ENCODE results near the gene DHRS1.

DNA sequence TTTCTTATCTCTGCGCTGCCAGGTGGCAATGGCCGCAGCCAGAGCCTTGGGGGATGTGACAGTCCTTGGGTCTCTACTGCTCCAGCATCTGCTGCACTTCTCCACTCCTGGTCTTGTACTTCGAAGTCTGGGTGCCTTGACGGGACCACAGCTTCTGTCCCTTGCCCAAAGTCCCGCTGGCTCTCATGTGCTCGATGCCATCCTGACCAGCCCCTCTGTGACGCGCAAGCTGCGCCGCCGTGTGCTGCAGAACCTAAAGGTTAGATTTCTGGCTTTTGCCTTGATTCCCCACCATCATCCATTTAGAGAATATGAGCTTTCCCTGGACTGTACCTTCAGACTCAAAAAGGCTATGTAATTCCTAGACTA is 4.4 kb upstream of the DHRS1 start:
- no peak for TF ChIP-seq EP300 (IDR thresholded peaks at IDR 0.05)
- TF ChIP-seq, protein P1, sequence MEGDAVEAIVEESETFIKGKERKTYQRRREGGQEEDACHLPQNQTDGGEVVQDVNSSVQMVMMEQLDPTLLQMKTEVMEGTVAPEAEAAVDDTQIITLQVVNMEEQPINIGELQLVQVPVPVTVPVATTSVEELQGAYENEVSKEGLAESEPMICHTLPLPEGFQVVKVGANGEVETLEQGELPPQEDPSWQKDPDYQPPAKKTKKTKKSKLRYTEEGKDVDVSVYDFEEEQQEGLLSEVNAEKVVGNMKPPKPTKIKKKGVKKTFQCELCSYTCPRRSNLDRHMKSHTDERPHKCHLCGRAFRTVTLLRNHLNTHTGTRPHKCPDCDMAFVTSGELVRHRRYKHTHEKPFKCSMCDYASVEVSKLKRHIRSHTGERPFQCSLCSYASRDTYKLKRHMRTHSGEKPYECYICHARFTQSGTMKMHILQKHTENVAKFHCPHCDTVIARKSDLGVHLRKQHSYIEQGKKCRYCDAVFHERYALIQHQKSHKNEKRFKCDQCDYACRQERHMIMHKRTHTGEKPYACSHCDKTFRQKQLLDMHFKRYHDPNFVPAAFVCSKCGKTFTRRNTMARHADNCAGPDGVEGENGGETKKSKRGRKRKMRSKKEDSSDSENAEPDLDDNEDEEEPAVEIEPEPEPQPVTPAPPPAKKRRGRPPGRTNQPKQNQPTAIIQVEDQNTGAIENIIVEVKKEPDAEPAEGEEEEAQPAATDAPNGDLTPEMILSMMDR (IDR thresholded peaks at IDR 0.05), result no peak
- TF ChIP-seq POLR2AphosphoS5 (IDR thresholded peaks at IDR 0.05), result no peak
- no peak for TF ChIP-seq POLR2A (IDR thresholded peaks at IDR 0.05)

Measured in suprapubic skin (tissue), 4 donors.